Esophagus muscularis mucosa (tissue), 4 donors: Measurements from ENCODE around the gene CARD14. TPM values are rescaled to one million over a fixed set of nuclear protein-coding genes. Genes with fewer than 3 reads are reported as not detected.
"Not testable (repeated sequence)": the region's sequence is repeated elsewhere in the genome, so short reads cannot be mapped to it uniquely, and the experiment has no call there.

ENCODE experiments used
- DNase-seq: peaks from one replicate; pipeline ENCODE4 v3.0.0-alpha.2; 2017; ENCODE audit errors: extremely low spot score
- H3K27ac ChIP-seq, 4 donors: fragments of 200-600 bp; sonication (generic); replicated peaks in 1 of 4; 1 replicate in 3 of 4; 2 replicates in 1 of 4; pipeline ENCODE4 v1.5.1; 2016 to 2019; ENCODE audit warnings: mild to moderate bottlenecking in 1 of 4
- H3K27me3 ChIP-seq, 4 donors: fragments of 200-600 bp; sonication (generic); one replicate each; pipeline versions ENCODE4 v1.5.1 to v1.6.0; 2016 to 2019
- H3K36me3 ChIP-seq, 4 donors: fragments of 200-600 bp; sonication (generic); one replicate each; pipeline ENCODE4 v1.5.1; 2016 to 2019
- H3K4me1 ChIP-seq, 4 donors: fragments of 200-600 bp; sonication (generic); one replicate each; pipeline ENCODE4 v1.5.1; 2016 to 2019
- H3K4me3 ChIP-seq, 4 donors: fragments of 200-600 bp; sonication (generic); 1 replicate in 2 of 4; 2 replicates in 2 of 4; pipeline ENCODE4 v1.5.1; 2016 to 2019; ENCODE audit warnings: mild to moderate bottlenecking in 4 of 4, moderate library complexity in 1 of 4
- H3K9me3 ChIP-seq, 4 donors: fragments of 200-600 bp; sonication (generic); 1 replicate in 3 of 4; 2 replicates in 1 of 4; pipeline ENCODE4 v1.5.1; 2016 to 2019
- EP300 ChIP-seq: sonication (generic); formaldehyde crosslinking; IDR thresholded peaks from one replicate; pipeline ENCODE4 v1.6.1; 2017; ENCODE audit warnings: antibody characterized with exemption
- POLR2A ChIP-seq: fragments of 450-650 bp; IDR thresholded peaks from one replicate; pipeline ENCODE4 v1.6.1; 2017; ENCODE audit warnings: antibody characterized with exemption, moderate library complexity, mild to moderate bottlenecking, low read depth
- POLR2AphosphoS5 ChIP-seq, 2 donors: sonication (generic); formaldehyde crosslinking; IDR thresholded peaks; one replicate each; pipeline ENCODE4 v1.6.1; 2017; ENCODE audit warnings: antibody characterized with exemption in 2 of 2
- WGBS: methylation state at CpG from one replicate; pipeline ENCODE4 v1.1.5; 2018; 5-methylcytosine and 5-hydroxymethylcytosine counted together
- intact Hi-C: fragments of 100-400 bp; cut with DNase I; formaldehyde crosslinking; loops from one replicate; pipeline ENCODE4 v1.15.1; 2023
- total RNA-seq, 4 donors: library from RNA; depleted of rRNA; stranded (reverse); fragments of >200 nt; gene quantifications; one replicate each; pipeline versions ENCODE4 v1.1.0 to v1.2.1, GENCODE V29; 2016
- TF ChIP-seq, protein P1 (sequence below), 3 experiments: fragments of 200-600 bp in 2 of 3; fragments of 450-650 bp in 1 of 3; sonication (generic) in 2 of 3; IDR thresholded peaks; one replicate each; pipeline ENCODE4 v1.5.1; 2017 to 2019; ENCODE audit warnings: antibody characterized with exemption in 3 of 3, mild to moderate bottlenecking in 2 of 3, moderate library complexity in 1 of 3

CARD14 gene
- total RNA-seq, 4 donors from 2014 or later: 0.23 to 0.33 (median 0.32) TPM; not detected in 1

DNA sequence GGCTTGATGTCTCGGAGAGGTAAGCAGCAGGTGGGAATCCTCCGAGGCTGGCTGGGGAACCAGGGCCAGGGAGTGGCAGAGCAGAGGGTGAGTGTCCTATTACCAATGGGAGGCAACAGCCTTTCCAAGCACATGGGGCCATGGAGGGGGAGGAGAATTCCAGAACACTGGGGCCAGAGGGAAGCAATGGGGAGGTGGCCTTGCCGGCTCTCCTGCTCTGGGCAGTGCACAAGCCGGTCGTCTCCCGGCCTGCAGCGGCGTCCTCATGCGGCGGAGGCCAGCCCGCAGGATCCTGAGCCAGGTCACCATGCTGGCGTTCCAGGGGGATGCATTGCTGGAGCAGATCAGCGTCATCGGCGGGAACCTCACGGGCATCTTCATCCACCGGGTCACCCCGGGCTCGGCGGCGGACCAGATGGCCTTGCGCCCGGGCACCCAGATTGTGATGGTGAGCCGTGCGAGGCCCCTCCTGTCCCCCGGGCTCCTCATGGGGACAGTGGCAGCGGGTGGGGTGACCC, 28.4 kb downstream of the CARD14 start:
- H3K27me3 ChIP-seq: peaks cover 0 to 50% (median 2%) of the 10 kb centered on the region in 4 donors
- no peak for DNase-seq
- TF ChIP-seq POLR2A (no peak), EP300 (no peak), POLR2AphosphoS5 (IDR thresholded peaks at IDR 0.05) (no peak)
- TF ChIP-seq, protein P1, sequence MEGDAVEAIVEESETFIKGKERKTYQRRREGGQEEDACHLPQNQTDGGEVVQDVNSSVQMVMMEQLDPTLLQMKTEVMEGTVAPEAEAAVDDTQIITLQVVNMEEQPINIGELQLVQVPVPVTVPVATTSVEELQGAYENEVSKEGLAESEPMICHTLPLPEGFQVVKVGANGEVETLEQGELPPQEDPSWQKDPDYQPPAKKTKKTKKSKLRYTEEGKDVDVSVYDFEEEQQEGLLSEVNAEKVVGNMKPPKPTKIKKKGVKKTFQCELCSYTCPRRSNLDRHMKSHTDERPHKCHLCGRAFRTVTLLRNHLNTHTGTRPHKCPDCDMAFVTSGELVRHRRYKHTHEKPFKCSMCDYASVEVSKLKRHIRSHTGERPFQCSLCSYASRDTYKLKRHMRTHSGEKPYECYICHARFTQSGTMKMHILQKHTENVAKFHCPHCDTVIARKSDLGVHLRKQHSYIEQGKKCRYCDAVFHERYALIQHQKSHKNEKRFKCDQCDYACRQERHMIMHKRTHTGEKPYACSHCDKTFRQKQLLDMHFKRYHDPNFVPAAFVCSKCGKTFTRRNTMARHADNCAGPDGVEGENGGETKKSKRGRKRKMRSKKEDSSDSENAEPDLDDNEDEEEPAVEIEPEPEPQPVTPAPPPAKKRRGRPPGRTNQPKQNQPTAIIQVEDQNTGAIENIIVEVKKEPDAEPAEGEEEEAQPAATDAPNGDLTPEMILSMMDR (IDR thresholded peaks at IDR 0.05): no peak
- H3K4me3 ChIP-seq: no peak overlapping the region
- H3K4me1 ChIP-seq: no peaks in the 10 kb centered on the region
- no peaks in the 10 kb centered on the region for H3K9me3 ChIP-seq
- H3K36me3 ChIP-seq: no peaks in the 10 kb centered on the region
- WGBS: 70% methylated on average over 24 of the region's 27 CpGs
- H3K27ac ChIP-seq: no peak overlapping the region
- intact Hi-C loops: no loop called here

DNA sequence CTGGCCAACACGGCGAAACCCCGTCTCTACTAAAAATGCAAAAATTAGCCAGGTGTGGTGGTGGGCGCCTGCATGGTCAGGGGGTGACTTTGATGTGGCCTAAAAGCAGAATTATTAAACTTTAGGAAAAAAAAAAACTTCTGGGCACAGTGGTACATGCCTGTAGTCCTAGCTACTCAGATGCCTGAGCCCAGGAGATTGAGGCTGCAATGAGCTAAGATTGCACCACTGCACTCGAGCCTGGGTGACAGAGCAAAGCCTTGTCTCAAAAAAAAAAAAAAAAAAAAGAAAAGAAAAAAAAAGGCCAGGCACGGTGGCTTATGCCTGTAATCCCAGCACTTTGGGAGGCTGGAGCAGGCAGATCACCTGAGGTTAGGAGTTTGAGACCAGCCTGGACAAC, 29.5 kb downstream of the CARD14 start:
- intact Hi-C loops, H3K9me3 ChIP-seq, H3K4me1 ChIP-seq, DNase-seq, H3K36me3 ChIP-seq, H3K4me3 ChIP-seq, H3K27ac ChIP-seq: not testable (repeated sequence)
- WGBS: 62% methylated on average over 6 of the region's 6 CpGs
- peaks cover 0 to 39% (median 2%) of the 10 kb centered on the region in 4 donors for H3K27me3 ChIP-seq

DNA sequence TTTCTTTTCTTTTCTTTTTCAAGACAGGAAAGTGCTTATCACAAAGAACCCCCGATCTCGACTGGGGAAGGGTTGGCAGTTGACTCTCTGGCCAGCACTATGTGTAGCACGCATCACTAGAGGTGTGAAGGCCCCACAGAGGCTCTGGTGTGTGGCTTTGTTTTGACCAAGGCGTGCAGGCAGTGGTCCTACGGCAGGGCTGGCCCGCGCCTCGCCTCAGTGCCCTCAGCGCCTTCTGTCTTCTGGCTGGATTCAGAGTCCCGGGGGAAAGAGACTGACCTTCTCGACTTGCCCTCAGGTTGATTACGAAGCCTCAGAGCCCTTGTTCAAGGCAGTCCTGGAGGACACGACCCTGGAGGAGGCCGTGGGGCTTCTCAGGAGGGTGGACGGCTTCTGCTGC, 31.6 kb downstream of the CARD14 start:
- no peak overlapping the region for H3K4me3 ChIP-seq
- no peaks in the 10 kb centered on the region for H3K4me1 ChIP-seq
- H3K9me3 ChIP-seq: no peaks in the 10 kb centered on the region
- no peak for DNase-seq
- intact Hi-C loops: no loop called here
- no peak for TF ChIP-seq POLR2AphosphoS5 (IDR thresholded peaks at IDR 0.05)
- TF ChIP-seq EP300: no peak
- TF ChIP-seq, protein P1 (IDR thresholded peaks at IDR 0.05): no peak
- TF ChIP-seq POLR2A: no peak
- peaks cover 0 to 20% (median 0%) of the 10 kb centered on the region in 4 donors for H3K27me3 ChIP-seq
- 95% methylated on average over 4 of the region's 15 CpGs for WGBS
- H3K36me3 ChIP-seq: no peaks in the 10 kb centered on the region
- H3K27ac ChIP-seq: no peak overlapping the region

DNA sequence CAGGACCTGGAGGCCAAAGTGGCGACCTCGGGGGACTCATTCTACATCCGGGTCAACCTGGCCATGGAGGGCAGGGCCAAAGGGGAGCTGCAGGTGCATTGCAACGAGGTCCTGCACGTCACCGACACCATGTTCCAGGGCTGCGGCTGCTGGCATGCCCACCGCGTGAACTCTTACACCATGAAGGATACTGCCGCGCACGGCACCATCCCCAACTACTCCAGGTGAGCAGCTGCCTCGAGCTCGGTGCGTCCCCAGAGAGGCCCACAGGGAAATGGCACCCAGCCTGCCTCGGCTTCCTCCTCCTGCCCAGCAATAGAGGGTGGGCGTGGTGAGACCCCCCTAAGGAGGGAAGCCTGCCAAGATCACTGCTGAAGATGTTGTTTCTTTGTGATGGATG, 32.4 kb downstream of the CARD14 start:
- Histone ChIP-seq H3K4me1 (no peaks in the 10 kb centered on the region), H3K36me3 (no peaks in the 10 kb centered on the region), H3K4me3 (no peak overlapping the region), H3K27me3 (peaks cover 0 to 13% (median 0%) of the 10 kb centered on the region in 4 donors), H3K9me3 (no peaks in the 10 kb centered on the region), H3K27ac (no peak overlapping the region)
- no peak for DNase-seq
- TF ChIP-seq POLR2AphosphoS5 (IDR thresholded peaks at IDR 0.05) (no peak), POLR2A (no peak)
- WGBS: 92% methylated on average over 17 of the region's 17 CpGs
- intact Hi-C loops: no loop called here

DNA sequence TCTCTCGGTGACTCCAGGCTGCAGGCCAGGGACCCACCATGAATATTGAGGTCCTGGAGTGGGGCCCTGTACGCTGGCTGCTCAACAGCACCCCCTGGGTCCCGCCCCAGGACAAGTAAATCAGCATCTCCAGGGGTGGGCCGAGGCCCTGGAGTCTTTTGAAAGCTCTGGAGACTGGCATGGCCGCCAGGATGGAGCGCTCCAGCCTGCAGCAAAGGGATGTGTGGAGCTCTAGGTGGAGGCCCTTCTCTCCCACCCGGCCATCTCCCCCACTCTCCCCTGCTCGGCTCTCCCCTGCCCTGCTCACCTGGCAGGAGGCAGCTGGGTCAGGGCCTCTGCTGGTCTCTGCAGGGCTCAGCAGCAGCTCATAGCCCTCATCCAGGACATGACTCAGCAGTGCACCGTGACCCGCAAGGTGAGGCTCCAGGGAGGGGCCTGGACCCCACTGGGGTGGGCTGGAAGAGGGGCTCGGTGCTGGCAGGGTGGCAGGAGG, 33.7 kb downstream of the CARD14 start:
- DNase-seq: no peak
- H3K4me1 ChIP-seq: no peaks in the 10 kb centered on the region
- no peak overlapping the region for H3K4me3 ChIP-seq
- 67% methylated on average over 6 of the region's 11 CpGs for WGBS
- H3K36me3 ChIP-seq: peaks cover 0 to 8% (median 6%) of the 10 kb centered on the region in 4 donors
- intact Hi-C loops: no loop called here
- no peak overlapping the region for H3K27ac ChIP-seq
- TF ChIP-seq POLR2A: no peak
- TF ChIP-seq, protein P1 (IDR thresholded peaks at IDR 0.05): no peak
- TF ChIP-seq POLR2AphosphoS5 (IDR thresholded peaks at IDR 0.05): no peak
- no peak for TF ChIP-seq EP300
- no peaks in the 10 kb centered on the region for H3K9me3 ChIP-seq
- peaks cover 0 to 4% (median 0%) of the 10 kb centered on the region in 4 donors for H3K27me3 ChIP-seq
